MM.1S (cell line): ENCODE data around the gene EOMES.

Experiments used
- DNase-seq: peaks from one replicate; pipeline ENCODE4 v3.0.0-alpha.2; 2015
- H2AFZ ChIP-seq: fragments of 300-600 bp; sonication (generic); 2 replicates; pipeline ENCODE4 v1.6.0; 2016; ENCODE audit warnings: antibody characterized with exemption, low read length
- H3F3A ChIP-seq: fragments of 300-600 bp; sonication (generic); 2 replicates; pipeline ENCODE4 v1.6.1; 2016; ENCODE audit warnings: mild to moderate bottlenecking, antibody characterized with exemption, low read length, moderate library complexity, mixed read lengths; ENCODE audit not compliant: insufficient read depth
- H3K27ac ChIP-seq: fragments of 300-600 bp; sonication (generic); 2 replicates; pipeline ENCODE4 v1.5.1; 2016; ENCODE audit warnings: mild to moderate bottlenecking, low read length
- H3K27me3 ChIP-seq: fragments of 300-600 bp; sonication (generic); replicated peaks from 2 replicates; pipeline ENCODE4 v1.6.0; 2016; ENCODE audit warnings: low read length; ENCODE audit not compliant: insufficient read depth
- H3K36me3 ChIP-seq: fragments of 300-600 bp; sonication (generic); replicated peaks from 2 replicates; pipeline ENCODE4 v1.6.1; 2016; ENCODE audit warnings: mild to moderate bottlenecking, low read length, mixed read lengths; ENCODE audit not compliant: insufficient read depth
- H3K4me1 ChIP-seq: fragments of 300-600 bp; sonication (generic); 2 replicates; pipeline ENCODE4 v1.6.1; 2016; ENCODE audit warnings: low read length, mixed read lengths
- H3K4me2 ChIP-seq: fragments of 300-600 bp; sonication (generic); 2 replicates; pipeline ENCODE4 v1.6.0; 2016; ENCODE audit warnings: low read depth, low read length
- H3K4me3 ChIP-seq: fragments of 300-600 bp; sonication (generic); 2 replicates; pipeline ENCODE4 v1.5.1; 2016; ENCODE audit warnings: low read length, mixed read lengths
- H3K79me2 ChIP-seq: fragments of 300-600 bp; sonication (generic); 2 replicates; pipeline ENCODE4 v1.6.1; 2016; ENCODE audit warnings: mixed run types, low read length, mixed read lengths
- H3K9ac ChIP-seq: fragments of 300-600 bp; sonication (generic); 2 replicates; pipeline ENCODE4 v1.6.1; 2016; ENCODE audit warnings: low read length, mixed read lengths
- H3K9me2 ChIP-seq: fragments of 300-600 bp; sonication (generic); replicated peaks from 2 replicates; pipeline ENCODE4 v1.6.1; 2016; ENCODE audit warnings: mild to moderate bottlenecking, low read length, mixed read lengths; ENCODE audit not compliant: insufficient read depth
- H3K9me3 ChIP-seq: fragments of 300-600 bp; sonication (generic); replicated peaks from 2 replicates; pipeline ENCODE4 v1.6.1; 2016; ENCODE audit warnings: mild to moderate bottlenecking, low read length, mixed read lengths; ENCODE audit not compliant: insufficient read depth
- H4K20me1 ChIP-seq: fragments of 300-600 bp; sonication (generic); 2 replicates; pipeline ENCODE4 v1.6.1; 2016; ENCODE audit warnings: mild to moderate bottlenecking, low read length, moderate library complexity, mixed read lengths; ENCODE audit not compliant: insufficient read depth
- EZH2 ChIP-seq: fragments of 300-600 bp; sonication (generic); optimal IDR thresholded peaks from 2 replicates; pipeline ENCODE3; 2017; ENCODE audit warnings: low read depth, mild to moderate bottlenecking, antibody characterized with exemption, low read length, mixed read lengths
- EZH2phosphoT487 ChIP-seq: fragments of 300-600 bp; sonication (generic); IDR thresholded peaks from 2 replicates; pipeline ENCODE4 v1.6.1; 2018; ENCODE audit warnings: antibody characterized with exemption, low read length
- TF ChIP-seq, protein P1 (sequence below): fragments of 300-600 bp; sonication (generic); IDR thresholded peaks from 2 replicates; pipeline ENCODE4 v1.5.1; 2016; ENCODE audit warnings: antibody characterized with exemption, low read length, mixed read lengths

The EOMES gene

DNA sequence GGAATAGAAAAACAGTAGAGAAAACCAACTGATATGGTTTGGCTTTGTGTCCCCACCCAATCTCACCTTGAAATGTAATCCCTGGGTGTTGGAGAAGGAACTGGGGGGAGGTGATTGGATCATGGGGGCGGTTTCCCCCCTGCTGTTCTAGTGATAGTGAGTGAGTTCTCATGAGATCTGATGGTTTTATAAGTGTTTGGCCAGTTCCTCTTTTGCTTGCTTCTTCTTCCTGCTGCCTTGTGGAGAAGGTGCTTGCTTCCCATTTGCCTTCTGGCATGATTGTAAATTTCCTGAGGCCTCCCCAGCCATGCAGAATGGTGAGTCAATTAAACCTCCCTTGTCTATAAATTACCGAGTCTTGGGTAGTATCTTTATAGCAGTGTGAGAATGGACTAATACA is 48.4 kb downstream of the EOMES start:
- Histone ChIP-seq H3K4me2 (no peak overlapping the region), H3F3A (no peaks in the 10 kb centered on the region), H3K9ac (no peak overlapping the region), H3K9me3 (no peaks in the 10 kb centered on the region), H3K27me3 (no peaks in the 10 kb centered on the region), H2AFZ (no peak overlapping the region), H3K27ac (no peak overlapping the region), H3K36me3 (no peaks in the 10 kb centered on the region), H3K4me1 (no peaks in the 10 kb centered on the region), H3K9me2 (no peaks in the 10 kb centered on the region), H4K20me1 (no peaks in the 10 kb centered on the region), H3K4me3 (no peak overlapping the region), H3K79me2 (no peaks in the 10 kb centered on the region)
- no peak for DNase-seq
- TF ChIP-seq EZH2: no peak
- TF ChIP-seq, protein P1, sequence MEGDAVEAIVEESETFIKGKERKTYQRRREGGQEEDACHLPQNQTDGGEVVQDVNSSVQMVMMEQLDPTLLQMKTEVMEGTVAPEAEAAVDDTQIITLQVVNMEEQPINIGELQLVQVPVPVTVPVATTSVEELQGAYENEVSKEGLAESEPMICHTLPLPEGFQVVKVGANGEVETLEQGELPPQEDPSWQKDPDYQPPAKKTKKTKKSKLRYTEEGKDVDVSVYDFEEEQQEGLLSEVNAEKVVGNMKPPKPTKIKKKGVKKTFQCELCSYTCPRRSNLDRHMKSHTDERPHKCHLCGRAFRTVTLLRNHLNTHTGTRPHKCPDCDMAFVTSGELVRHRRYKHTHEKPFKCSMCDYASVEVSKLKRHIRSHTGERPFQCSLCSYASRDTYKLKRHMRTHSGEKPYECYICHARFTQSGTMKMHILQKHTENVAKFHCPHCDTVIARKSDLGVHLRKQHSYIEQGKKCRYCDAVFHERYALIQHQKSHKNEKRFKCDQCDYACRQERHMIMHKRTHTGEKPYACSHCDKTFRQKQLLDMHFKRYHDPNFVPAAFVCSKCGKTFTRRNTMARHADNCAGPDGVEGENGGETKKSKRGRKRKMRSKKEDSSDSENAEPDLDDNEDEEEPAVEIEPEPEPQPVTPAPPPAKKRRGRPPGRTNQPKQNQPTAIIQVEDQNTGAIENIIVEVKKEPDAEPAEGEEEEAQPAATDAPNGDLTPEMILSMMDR: no peak
- no peak for TF ChIP-seq EZH2phosphoT487

- TF ChIP-seq EZH2phosphoT487: no peak
- TF ChIP-seq, protein P1: no peak
- TF ChIP-seq EZH2: no peak
- Histone ChIP-seq H2AFZ (no peak overlapping the region), H3K9me2 (no peaks in the 10 kb centered on the region), H3K9me3 (no peaks in the 10 kb centered on the region), H3K4me3 (no peak overlapping the region), H3K4me2 (no peak overlapping the region), H3K27me3 (no peaks in the 10 kb centered on the region), H3F3A (no peaks in the 10 kb centered on the region), H3K4me1 (no peaks in the 10 kb centered on the region), H3K27ac (no peak overlapping the region), H3K79me2 (no peaks in the 10 kb centered on the region), H3K9ac (no peak overlapping the region), H3K36me3 (no peaks in the 10 kb centered on the region), H4K20me1 (no peaks in the 10 kb centered on the region)
- no peak for DNase-seq
Observed at GRCh38 chr3:27671101-27671500, 51.0 kb downstream of the EOMES start.

DNA sequence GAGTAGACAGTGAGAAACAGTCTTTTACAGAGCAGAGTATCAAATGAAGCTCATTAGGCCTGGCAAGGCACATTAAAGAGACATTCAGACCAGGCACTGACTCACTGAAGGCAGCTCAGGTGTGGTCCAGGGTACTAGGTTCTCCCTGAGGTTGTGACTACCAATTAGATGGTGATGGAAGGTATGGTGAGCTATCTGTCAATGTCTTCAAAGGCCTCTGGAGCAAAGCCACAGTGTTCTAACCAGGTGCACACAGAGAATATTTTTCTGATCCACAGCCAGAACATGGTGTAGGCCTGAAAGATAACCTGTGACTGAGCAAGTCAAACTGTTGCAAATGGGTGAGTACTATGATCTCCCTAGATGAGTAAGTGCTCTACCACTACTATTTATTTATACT is 51.5 kb downstream of the EOMES start:
- Histone ChIP-seq H3K27ac (no peak overlapping the region), H3K4me1 (no peaks in the 10 kb centered on the region), H3K4me2 (no peak overlapping the region), H3F3A (no peaks in the 10 kb centered on the region), H3K9me3 (no peaks in the 10 kb centered on the region), H3K79me2 (no peaks in the 10 kb centered on the region), H3K9ac (no peak overlapping the region), H3K36me3 (no peaks in the 10 kb centered on the region), H3K27me3 (no peaks in the 10 kb centered on the region), H4K20me1 (no peaks in the 10 kb centered on the region), H3K4me3 (no peak overlapping the region), H2AFZ (no peak overlapping the region), H3K9me2 (no peaks in the 10 kb centered on the region)
- no peak for DNase-seq
- TF ChIP-seq EZH2 (no peak), EZH2phosphoT487 (no peak)
- TF ChIP-seq, protein P1: no peak

DNA sequence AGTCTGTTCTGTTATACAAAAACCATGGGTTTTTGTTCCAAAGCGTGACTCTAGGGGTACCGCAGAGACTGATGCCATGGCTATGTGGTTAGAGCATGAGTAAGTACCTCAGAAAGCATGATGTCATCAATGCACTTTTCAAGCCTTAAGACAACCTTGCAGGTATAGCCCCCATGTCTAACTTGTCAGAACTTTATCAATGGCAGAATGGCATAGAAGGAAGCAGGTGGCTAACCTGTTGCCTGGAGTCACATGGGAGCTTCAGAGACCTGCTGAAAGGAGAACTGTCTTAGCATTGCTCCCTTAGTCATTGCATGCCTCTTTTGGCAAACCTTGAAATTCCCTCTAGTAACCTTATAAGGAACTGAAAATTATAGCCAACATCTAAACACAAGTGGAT is 52.5 kb downstream of the EOMES start:
- no peaks in the 10 kb centered on the region for H4K20me1 ChIP-seq
- H3K9me3 ChIP-seq: no peaks in the 10 kb centered on the region
- H3F3A ChIP-seq: no peaks in the 10 kb centered on the region
- no peaks in the 10 kb centered on the region for H3K27me3 ChIP-seq
- H2AFZ ChIP-seq: no peak overlapping the region
- TF ChIP-seq EZH2phosphoT487: no peak
- no peak for TF ChIP-seq EZH2
- TF ChIP-seq, protein P1: no peak
- H3K9me2 ChIP-seq: no peaks in the 10 kb centered on the region
- no peak overlapping the region for H3K9ac ChIP-seq
- no peaks in the 10 kb centered on the region for H3K36me3 ChIP-seq
- no peak overlapping the region for H3K4me3 ChIP-seq
- no peak overlapping the region for H3K27ac ChIP-seq
- no peaks in the 10 kb centered on the region for H3K4me1 ChIP-seq
- no peak for DNase-seq
- H3K4me2 ChIP-seq: no peak overlapping the region
- no peaks in the 10 kb centered on the region for H3K79me2 ChIP-seq
